ENCODE data around the gene STAT3.
"Not testable (repeated sequence)": the region's sequence is repeated elsewhere in the genome, so short reads cannot be mapped to it uniquely, and the experiment has no call there.

STAT3 gene

DNA sequence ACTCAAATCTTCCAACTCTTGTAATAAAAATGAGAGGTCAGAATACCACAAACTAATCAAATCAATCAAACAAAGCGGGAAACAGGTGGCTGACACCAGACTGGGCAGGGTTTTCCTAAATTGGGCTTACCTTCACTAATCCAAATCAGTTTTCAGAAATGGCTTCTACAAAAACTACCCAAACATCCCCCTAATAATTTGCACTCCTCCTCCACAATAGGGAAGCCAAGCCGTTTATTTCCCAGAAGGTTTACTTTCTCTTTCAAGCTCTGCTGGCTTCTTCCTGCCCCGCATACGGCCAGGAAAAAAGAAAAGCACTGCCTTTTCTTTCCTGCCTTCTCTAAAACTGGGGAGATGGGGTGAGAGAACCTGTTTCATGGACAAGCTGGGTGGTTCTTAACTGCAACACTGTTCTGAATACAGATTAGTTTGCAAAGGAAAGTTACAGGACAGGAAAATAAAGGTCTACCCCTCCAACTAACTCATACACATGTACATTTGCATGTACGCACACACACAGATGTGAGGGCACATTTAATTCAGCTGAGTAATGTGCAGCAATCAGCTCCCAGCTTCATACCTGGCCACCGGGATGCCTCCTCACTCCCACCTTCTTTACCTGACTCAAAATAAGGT, 9.2 kb downstream of the STAT3 start:
- no peak for DNase-seq

DNA sequence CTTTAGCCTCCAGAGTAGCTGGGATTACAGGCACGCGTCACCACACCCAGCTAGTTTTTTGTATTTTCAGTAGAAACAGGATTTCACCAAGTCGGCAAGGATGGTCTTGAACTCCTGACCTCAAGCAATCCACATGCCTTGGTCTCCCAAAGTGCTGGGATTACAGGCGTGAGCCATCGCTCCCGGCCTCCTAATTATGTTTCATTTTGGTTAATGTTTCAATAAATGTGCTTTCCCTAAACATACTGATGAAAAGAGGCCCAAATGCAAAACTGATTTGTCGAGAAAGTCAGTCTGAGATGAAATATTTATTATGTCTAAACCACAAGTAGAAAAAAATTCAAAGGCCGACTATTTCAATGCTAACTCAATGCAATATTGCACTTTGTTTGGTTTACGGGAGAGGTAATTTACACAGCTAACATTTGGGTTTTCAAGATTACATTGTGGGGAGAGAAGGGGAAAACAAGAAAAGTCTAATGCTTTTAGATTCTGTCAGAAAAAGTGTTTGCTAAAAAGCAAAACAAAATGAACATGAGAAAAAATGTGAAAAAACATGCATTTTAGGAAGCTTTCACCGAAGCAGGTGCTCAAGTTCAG, 9.8 kb downstream of the STAT3 start:
- no peak for DNase-seq

DNA sequence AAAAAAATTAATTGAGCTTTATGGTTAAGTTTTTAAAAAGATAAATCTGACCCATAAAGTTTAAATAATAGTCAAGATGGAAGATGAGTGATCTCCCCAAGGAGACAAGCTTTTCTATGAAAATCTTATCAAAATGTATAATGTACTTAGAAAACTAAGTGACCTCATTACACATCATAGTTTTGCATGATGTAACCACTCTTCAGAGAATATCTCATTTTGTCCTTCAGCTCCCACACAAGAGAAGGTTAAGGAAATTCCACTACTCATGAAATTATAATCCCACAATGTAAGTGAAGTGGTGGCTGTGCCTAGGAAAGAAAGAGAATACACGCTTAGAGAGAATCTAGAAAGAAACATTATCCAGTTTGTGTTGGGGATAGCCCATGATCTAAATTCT, 14.3 kb downstream of the STAT3 start:
- DNase-seq, result no peak

DNA sequence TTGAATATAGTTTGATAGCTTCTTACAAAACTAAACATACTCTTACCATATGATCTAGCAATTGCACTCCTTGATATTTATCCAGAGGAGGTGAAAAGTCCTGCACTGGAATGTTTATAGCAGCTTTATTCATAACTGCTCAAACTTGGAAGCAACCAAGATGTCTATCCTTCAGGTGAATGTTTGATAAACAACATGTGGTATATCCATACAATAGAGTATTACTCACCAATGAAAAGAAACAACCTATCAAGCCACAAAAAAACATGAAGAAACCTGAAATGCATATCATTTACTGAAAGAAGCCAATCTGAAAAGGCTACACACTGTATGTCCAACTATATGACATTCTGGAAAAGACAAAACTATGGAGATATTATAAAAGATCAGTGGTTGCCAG, 16.1 kb downstream of the STAT3 start:
- DNase-seq, result no peak

DNA sequence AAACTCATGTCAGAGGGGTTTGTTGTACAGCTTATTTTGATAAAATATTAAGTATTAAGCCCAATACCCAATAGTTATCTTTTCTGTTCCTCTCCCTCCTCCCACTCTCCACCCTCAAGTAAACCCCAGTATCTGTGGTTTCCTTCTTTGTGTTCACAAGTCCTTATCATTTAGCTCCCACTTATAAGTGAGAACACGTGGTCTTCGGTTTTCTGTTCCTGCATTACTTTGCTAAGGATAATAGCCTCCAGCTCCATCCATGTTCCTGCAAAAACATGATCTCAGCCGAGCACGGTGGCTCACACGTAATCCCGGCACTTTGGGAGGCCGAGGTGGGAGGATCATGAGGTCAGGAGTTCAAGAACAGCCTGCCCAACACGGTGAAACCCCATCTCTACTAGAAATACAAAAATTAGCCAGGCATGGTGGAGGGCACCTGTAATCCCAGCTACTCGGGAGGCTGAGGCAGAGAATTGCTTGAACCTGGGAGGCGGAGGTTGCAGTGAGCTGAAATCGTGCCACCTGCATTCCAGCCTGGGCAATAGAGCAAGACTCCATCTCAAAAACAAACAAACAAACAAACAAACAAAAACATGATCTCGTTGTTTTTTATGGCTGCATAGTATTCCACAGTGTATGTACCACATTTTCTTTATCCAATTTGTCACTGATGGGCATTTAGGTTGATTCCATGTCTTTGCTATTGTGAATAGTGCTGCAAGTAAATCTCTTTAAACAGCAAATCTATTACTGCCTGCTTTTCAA, 19.3 kb downstream of the STAT3 start:
- DNase-seq, result not testable (repeated sequence)

DNA sequence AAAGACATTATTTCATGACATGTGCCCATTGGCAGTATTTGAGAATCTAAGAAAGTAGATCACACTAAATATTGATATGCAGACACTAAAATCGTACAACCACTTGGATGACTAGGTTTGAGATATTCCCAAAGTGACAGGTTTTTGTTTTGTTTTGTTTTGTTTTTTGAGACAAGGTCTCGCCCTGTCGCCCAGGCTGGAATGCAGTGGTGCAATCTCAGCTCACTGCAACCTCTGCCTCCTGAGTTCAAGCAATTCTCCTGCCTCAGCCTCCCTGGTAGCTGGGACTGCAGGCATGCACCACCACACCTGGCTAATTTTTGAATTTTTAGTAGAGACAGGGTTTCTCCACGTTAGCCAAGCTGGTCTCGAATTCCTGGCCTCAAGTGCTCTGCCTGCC, 19.9 kb downstream of the STAT3 start:
- not testable (repeated sequence) for DNase-seq

DNA sequence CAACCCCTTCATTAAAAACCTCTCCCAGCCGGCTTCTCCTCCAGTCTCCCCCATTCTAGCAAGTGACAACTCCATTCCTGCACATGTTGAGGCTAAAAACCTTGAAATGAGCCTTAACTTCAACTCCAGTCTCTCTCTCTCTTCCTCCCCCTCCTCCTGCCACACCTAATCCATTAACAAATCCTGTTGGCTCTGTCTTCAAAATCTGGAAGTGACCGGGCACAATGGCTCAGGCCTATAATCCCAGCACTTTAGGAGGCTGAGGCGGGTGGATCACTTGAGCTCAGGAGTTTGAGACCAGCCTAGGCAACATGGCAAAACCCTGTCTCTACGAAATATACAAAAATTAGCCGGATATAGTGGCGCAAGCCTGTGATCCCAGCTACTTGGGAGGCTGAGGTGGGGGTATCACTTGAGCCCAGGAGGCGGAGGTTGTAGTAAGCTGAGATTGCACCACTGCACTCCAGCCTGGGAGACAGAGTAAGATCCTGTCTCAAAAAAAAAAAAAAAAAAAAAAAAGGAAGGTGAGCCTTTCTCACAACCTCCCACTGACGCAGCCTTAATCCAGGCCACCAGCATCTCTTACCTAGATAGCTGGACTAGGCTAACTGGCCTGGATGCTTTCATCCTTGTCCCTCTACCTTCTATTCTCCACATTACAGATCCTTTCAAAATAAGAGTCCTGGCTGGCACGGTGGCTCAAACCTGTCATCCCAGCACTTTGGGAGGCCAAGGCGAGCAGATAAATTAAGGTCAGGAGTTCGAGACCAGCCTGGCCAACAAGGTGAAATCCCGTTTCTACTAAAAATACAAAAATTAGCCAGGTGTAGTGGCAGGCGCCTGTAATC, 21.8 kb downstream of the STAT3 start:
- DNase-seq, result not testable (repeated sequence)

DNA sequence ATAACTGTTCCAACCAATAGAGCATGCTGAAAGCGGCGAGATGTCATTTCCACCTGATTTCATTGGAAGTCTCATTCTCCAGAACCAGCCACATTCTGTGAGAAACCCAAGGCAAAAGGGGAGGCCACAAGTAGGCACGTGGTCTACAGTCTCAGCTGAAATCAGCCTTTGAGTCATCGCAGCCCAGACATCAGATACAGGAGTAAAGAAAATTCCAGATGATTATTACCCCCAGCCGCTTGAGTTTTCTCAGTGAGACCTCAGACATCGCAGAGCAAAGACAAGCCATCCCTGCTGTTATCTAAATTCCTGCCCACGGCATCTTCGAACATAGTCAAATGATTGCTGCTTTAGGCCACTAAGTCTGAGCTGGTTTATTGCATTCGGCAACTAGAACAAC, 23.1 kb downstream of the STAT3 start:
- no peak for DNase-seq

DNA sequence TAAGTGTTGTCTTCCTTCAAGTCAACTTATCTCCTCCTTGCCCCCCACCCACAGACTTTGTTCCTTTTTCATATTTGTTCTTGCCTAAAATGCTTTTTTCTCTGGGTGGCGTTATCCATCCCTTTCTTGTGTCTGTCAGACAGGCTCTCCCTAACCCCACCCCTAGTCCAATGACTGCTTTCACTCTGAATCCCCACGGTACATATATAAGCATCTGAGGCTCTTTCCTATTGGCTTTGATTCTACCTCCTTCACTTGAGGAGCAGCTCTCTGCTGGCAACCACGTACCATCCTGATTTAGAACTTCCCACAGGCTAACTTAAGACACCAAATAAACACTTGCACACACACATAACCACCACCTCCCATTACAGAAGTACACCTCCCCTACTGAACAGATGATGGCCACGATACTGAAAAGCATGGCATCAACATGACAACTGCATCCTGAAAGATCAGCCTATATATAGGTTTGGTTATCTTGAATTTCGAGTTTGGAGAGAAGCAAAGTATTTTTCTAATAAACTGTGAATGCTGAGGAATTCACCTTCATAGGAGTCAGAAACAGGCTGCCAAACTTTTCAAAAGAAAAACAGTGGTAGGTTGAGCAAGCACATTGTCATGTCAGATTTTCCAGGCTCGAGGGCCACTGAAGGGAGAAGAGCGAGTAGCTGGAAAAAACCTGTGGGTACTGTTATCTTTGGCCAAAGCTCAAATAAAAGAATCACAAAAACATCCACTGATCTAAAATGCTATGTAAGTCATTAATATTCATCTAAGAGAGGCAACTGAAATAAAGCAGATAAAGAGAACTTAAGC, 24.3 kb downstream of the STAT3 start:
- DNase-seq, result no peak

DNA sequence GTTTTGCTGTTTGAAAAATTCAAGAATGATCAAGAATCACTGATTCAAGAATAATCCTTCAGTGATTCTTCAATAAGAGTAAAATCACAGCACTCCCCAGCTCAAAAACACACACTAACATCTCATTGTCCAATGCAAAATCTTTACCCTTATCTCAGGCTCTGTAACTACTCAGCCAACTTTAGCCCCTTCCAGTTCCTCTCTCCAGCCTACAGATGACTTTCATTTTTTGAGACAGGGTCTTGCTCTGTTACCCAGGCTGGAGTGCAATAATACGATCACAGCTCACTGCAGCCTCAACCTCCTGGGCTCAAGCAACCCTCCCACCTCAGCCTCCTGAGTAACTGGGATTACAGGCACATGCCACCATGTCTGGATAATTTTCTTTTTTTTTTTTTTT, 25.0 kb downstream of the STAT3 start:
- DNase-seq, result no peak

DNA sequence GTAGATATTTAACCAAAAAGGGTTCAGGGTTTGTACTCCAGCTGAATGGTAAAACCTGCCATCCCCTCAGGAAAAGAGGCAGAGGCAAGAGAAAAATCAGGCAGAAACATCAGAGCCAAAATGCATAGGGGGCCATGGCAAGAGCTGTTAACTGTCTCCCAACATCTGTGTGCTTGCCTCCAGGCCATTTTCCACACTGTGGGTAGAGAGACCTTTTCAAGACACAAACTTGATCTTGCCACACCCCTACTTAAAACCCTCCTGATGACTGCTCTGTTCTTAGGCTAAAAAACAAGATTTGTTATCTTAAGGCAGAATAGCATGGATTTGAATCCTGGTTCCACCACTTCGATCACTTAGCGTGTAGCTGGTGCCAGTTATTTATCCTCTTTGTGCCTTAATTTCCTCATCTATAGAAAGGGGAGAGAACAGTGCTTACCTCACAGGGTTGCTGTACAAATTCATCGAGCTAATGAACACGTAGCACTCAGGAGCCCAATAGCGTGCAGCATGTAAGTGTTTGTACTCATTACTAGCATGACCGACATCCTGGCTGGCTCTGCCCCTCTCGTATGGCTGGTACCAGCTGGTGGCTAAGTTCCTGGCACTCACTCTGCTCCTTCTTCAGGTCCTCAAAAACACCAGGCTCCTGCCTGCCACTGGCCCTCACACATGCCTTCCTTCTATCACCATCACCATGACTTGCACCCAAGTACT, 25.8 kb downstream of the STAT3 start:
- DNase-seq, result no peak

DNA sequence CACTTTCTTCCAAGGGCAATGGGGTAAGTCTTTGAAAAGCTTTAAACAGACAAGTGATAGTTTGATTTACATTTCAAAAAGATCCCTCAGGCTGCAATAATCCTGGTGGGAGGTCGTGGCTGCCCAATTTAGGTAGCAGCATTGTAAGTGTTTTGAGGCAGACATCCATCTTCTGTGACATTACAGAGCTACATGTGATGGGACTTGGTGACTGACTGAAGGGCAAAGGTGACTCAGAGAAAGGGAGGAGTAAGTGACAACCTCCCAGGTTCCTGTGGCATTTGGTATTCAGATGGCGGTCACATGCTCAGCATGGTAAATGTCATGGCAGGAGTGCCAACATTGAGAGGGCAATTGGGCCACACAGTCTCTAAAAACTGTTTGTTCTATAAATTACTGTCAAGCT, 26.5 kb downstream of the STAT3 start:
- DNase-seq, result no peak

DNA sequence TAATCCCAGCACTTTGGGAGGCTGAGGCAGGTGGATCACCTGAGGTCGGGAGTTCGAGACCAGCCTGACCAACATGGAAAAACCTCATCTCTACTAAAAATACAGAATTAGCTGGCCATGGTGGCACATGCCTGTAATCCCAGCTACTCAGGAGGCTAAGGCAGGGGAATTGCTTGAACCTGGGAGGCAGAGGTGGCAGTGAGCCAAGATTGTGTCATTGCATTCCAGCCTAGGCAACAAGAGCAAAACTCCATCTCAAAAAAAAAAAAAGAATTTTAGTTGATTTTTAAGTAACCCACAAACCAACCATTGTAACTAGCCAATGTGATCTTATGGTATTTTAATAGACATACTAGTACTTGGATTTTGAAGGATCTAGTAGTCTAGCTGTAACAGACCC, 27.9 kb downstream of the STAT3 start:
- not testable (repeated sequence) for DNase-seq

DNA sequence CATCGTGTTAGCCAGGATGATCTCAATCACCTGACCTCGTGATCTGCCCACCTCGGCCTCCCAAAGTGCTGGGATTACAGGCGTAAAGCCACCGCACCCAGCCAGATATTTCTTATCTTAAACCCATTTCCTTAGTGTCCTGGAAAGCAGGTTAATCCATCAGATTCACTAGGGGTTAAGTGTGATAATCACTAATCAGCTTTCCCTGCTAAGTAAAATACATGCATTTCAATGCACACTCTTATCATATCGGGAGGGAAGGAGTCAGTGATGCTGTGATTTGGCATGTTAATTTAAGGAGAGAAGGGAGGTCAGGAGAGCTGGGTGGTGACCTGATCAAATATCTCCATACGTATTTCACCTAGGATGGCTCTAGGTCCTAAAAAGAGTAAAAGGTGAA, 29.1 kb downstream of the STAT3 start:
- no peak for DNase-seq

DNA sequence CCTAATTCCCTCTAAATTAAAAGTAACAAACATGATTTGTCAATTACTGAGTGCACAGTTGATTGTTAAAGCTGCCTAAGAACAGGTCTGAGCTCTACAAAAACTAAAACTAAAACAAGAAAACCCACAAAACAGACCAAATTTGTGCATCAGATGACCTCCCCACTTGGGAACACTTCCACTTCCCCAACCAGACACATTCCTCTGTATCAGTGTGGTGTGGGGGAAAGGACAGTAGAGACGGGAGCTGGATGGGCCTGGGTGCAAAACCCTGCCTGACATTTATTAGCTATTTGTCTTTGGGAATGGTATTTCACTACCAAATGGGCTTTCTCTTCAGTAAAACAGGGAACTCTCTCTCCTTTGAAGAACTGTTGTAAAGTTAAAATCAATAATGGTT, 29.8 kb downstream of the STAT3 start:
- no peak for DNase-seq

DNA sequence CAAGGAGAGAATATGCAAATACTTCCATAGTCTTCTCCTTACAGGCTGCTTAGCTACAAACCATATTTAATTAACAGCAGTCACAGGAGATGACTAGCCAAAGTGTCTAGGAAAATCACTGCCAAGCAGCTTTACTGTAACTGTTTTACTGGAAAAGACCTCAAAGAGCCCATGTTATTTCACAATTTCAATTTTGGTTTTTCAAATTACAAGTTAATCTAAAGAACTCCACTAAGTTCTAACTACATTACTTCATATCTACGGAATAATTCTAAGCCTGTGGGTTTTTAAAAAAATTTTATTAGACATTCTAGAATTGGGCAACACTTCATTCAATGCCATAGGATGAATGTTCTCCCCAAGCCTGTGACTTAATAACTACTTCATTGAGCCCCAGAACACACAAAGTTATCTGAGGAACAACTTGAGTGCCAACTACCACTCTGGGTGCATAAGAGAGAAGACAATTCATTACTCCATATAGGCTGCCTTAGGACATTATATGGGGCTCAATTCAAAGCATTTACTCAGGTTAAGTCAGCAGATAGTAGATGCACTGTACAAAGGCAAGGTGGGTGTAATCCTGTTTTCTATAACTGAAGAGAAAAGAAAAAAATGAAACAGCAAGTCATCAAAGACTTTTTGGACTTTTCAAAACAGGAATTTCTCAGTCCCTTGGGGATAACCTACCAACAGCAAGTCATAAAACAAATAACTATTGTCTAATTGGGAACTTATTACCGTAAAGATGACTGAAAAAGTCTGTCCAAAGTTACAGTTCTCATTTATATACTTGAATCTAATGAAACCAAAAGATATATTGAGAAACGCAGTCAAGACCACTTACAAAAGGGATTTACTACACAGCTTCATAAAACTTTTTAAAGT, 33.0 kb downstream of the STAT3 start:
- no peak for DNase-seq

DNA sequence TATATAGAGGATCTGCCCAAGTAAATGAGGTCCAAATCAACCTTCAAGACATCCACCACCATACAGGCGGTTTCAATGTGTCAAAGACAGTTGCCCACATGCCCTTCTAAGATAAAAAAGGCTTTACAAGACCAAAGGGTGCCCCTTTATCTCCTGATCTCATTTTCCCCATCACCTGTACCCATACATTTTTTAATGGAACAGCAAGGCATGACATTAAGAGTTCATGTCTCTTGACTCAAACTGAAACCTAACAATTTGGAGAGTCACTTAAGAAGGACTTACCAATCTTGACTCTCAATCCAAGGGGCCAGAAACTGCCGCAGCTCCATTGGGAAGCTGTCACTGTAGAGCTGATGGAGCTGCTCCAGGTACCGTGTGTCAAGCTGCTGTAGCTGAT, 40.1 kb downstream of the STAT3 start:
- no peak for DNase-seq

DNA sequence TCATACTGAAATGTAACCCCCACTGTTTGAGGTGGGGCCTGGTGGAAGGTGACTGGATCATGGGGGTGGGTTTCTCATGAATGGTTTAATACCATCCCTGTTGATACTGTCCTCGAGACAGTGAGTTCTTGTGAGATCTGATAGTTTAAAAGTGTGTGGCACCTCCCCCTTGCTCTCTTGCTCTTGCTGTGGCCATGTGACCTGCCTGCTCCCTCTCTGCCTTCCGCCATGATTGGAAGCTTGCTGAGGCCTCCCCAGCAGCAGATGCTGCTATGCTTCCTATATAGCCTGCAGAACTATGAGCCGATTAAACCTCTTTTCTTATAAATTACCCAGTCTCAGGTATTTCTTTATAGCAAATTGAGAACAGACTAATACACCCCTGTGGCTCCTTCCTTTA, 40.6 kb downstream of the STAT3 start:
- DNase-seq, result no peak

DNA sequence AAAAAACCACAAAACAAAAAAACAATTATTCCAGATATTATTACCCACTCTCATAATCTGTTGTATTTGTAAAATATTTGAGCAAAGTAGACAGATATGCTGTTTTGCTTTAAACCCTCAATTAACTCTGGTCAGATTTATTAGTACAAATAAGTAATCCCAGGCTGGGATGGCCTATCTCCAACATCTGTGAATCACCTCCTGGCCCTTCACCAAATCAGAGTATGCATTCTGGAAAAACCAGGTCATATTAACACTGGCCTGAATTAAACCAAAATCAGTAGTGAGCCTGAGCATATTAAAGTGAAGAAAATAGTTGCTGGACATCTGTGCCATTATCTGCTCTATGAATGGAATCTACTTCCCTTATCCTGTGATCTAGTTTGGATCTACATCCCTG, 41.0 kb downstream of the STAT3 start:
- DNase-seq, result no peak

DNA sequence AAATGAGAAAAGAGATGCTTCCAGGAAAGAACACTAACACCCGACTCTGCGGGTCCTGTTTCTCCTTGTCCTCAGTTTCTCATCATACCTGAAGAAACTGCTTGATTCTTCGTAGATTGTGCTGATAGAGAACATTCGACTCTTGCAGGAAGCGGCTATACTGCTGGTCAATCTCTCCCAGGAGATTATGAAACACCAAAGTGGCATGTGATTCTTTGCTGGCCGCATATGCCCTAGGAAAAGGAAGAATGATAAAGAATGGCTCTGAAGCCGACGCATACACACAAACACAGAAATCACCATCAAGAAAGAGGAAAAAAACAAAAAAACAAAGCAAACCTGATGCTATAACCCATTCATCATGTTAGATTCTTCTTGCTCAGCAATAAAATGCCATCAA, 41.8 kb downstream of the STAT3 start:
- no peak for DNase-seq

Data from NCI-H1694 (cell line).